Left ventricle myocardium inferior (tissue), 1 donor: Measurements from ENCODE around the gene AHNAK2. TPM values are rescaled to one million over a fixed set of nuclear protein-coding genes. Genes with fewer than 3 reads are reported as not detected.
"Not testable (repeated sequence)": the region's sequence is repeated elsewhere in the genome, so short reads cannot be mapped to it uniquely, and the experiment has no call there.

Source experiments
- DNase-seq: peaks from one replicate; pipeline ENCODE4 v3.0.0-alpha.2; 2020
- H3K27ac ChIP-seq: fragments of 200-600 bp; replicated peaks from 2 replicates; pipeline ENCODE4 v1.8.0; 2021
- H3K27me3 ChIP-seq: fragments of 200-600 bp; 2 replicates; pipeline ENCODE4 v1.8.0; 2021; ENCODE audit warnings: low read depth
- H3K36me3 ChIP-seq: fragments of 200-600 bp; 2 replicates; pipeline ENCODE4 v1.8.0; 2021
- H3K4me1 ChIP-seq: fragments of 200-600 bp; 2 replicates; pipeline ENCODE4 v1.8.0; 2021
- H3K4me3 ChIP-seq: fragments of 200-600 bp; 2 replicates; pipeline ENCODE4 v1.8.0; 2021; ENCODE audit warnings: mild to moderate bottlenecking, moderate library complexity
- H3K9me3 ChIP-seq: fragments of 200-600 bp; replicated peaks from 2 replicates; pipeline ENCODE4 v1.8.0; 2021
- CTCF ChIP-seq: fragments of 200-600 bp; IDR thresholded peaks from 2 replicates; pipeline ENCODE4 v1.8.0; 2021; ENCODE audit warnings: antibody characterized with exemption, mild to moderate bottlenecking, borderline replicate concordance
- intact Hi-C: fragments of 100-400 bp; cut with micrococcal nuclease; formaldehyde crosslinking; loops from one replicate; pipeline ENCODE4 v1.11.0; 2022
- total RNA-seq: library from RNA; stranded (reverse); fragmentation: NEBNext Ultra II Directional; extraction: Animal tissue kit (Norgen Biotek cat#: 25700); gene quantifications from one replicate; pipeline ENCODE4 v1.2.1, GENCODE V29; 2021
- donor health status: DM: no; HTN: yes; CAD: no; lungs with severe emphysema.

Gene AHNAK2
- total RNA-seq, 1 donor from 2014 or later: 2.5 TPM

- TF ChIP-seq CTCF: no peak
- no peak for DNase-seq
- H3K27ac ChIP-seq: no peak overlapping the region
- H3K4me3 ChIP-seq: no peak overlapping the region
- H3K4me1 ChIP-seq: no peaks in the 10 kb centered on the region
- H3K9me3 ChIP-seq: peaks cover 9% of the 10 kb centered on the region
- H3K27me3 ChIP-seq: peaks cover 69% of the 10 kb centered on the region
- no peaks in the 10 kb centered on the region for H3K36me3 ChIP-seq
- intact Hi-C loops: no loop called here
Measured at GRCh38 chr14:104923640-104924420, 54.3 kb downstream of the AHNAK2 start.

- Histone ChIP-seq H3K36me3 (no peaks in the 10 kb centered on the region), H3K4me1 (no peaks in the 10 kb centered on the region), H3K27me3 (peaks cover 72% of the 10 kb centered on the region), H3K4me3 (no peak overlapping the region), H3K9me3 (peaks cover 9% of the 10 kb centered on the region), H3K27ac (no peak overlapping the region)
- no peak for TF ChIP-seq CTCF
- DNase-seq: no peak
- intact Hi-C loops: no loop called here
Measured at GRCh38 chr14:104919993-104920315, 58.2 kb downstream of the AHNAK2 start.

GRCh38 chr14:104919152-104919992 is 58.8 kb downstream of the AHNAK2 start:
- H3K36me3 ChIP-seq, DNase-seq, intact Hi-C loops, H3K9me3 ChIP-seq, H3K4me1 ChIP-seq, H3K4me3 ChIP-seq, H3K27ac ChIP-seq: not testable (repeated sequence)
- H3K27me3 ChIP-seq: peaks cover 69% of the 10 kb centered on the region

- no peak for TF ChIP-seq CTCF
- Histone ChIP-seq H3K27me3 (peaks cover 63% of the 10 kb centered on the region), H3K4me3 (no peak overlapping the region), H3K9me3 (no peaks in the 10 kb centered on the region), H3K27ac (no peak overlapping the region), H3K4me1 (no peaks in the 10 kb centered on the region), H3K36me3 (no peaks in the 10 kb centered on the region)
- DNase-seq: no peak
- intact Hi-C loops: no loop called here
Measured at GRCh38 chr14:104917993-104918392, 60.2 kb downstream of the AHNAK2 start.

- H3K27ac ChIP-seq: no peak overlapping the region
- H3K4me3 ChIP-seq: no peak overlapping the region
- no peak for DNase-seq
- no peaks in the 10 kb centered on the region for H3K36me3 ChIP-seq
- peaks cover 5% of the 10 kb centered on the region for H3K9me3 ChIP-seq
- H3K27me3 ChIP-seq: peaks cover 62% of the 10 kb centered on the region
- intact Hi-C loops: no loop called here
- TF ChIP-seq CTCF: no peak
- no peaks in the 10 kb centered on the region for H3K4me1 ChIP-seq
Measured at GRCh38 chr14:104917116-104917515, 61.1 kb downstream of the AHNAK2 start.

- TF ChIP-seq CTCF: no peak
- H3K9me3 ChIP-seq: peaks cover 15% of the 10 kb centered on the region
- H3K36me3 ChIP-seq: no peaks in the 10 kb centered on the region
- H3K27me3 ChIP-seq: peaks cover 76% of the 10 kb centered on the region
- no peak for DNase-seq
- no peak overlapping the region for H3K4me3 ChIP-seq
- H3K4me1 ChIP-seq: no peaks in the 10 kb centered on the region
- intact Hi-C loops: no loop called here
- no peak overlapping the region for H3K27ac ChIP-seq
Measured at GRCh38 chr14:104913435-104913834, 64.7 kb downstream of the AHNAK2 start.
